SJCRH30 (cell line): ENCODE data around the gene METTL22. TPM values are rescaled to one million over a fixed set of nuclear protein-coding genes. Genes with fewer than 3 reads are reported as not detected.

Experiments
- DNase-seq, 2 experiments: peaks; one replicate each; pipeline ENCODE4 v3.0.0-alpha.2; 2015 to 2020
- H3K27ac ChIP-seq: fragments of 250-450 bp; sonication (Bioruptor Pico); 2 replicates; pipeline ENCODE4 v1.5.1; 2020; ENCODE audit warnings: mild to moderate bottlenecking, moderate library complexity
- H3K27me3 ChIP-seq: fragments of 250-450 bp; sonication (Bioruptor Pico); 2 replicates; pipeline ENCODE4 v1.5.1; 2020; ENCODE audit warnings: mild to moderate bottlenecking, moderate library complexity
- H3K36me3 ChIP-seq: fragments of 250-450 bp; sonication (Bioruptor Pico); 2 replicates; pipeline ENCODE4 v1.5.1; 2020; ENCODE audit warnings: mild to moderate bottlenecking, moderate library complexity
- H3K4me1 ChIP-seq: fragments of 250-450 bp; sonication (Bioruptor Pico); 2 replicates; pipeline ENCODE4 v1.5.1; 2020; ENCODE audit warnings: mild to moderate bottlenecking, moderate library complexity
- H3K4me3 ChIP-seq: fragments of 250-450 bp; sonication (Bioruptor Pico); 2 replicates; pipeline ENCODE4 v1.5.1; 2020; ENCODE audit warnings: mild to moderate bottlenecking, moderate library complexity
- H3K9me3 ChIP-seq: fragments of 250-450 bp; sonication (Bioruptor Pico); replicated peaks from 2 replicates; pipeline ENCODE4 v1.5.1; 2020; ENCODE audit warnings: mild to moderate bottlenecking, moderate library complexity
- total RNA-seq: library from RNA; depleted of rRNA; stranded (reverse); fragments of >200 nt; shearing (Covaris generic); gene quantifications from 2 replicates; pipeline ENCODE4 v1.2.3, GENCODE V29; 2014

Gene METTL22
- total RNA-seq, 1 experiment from 2014 or later = 15.2 TPM

DNA sequence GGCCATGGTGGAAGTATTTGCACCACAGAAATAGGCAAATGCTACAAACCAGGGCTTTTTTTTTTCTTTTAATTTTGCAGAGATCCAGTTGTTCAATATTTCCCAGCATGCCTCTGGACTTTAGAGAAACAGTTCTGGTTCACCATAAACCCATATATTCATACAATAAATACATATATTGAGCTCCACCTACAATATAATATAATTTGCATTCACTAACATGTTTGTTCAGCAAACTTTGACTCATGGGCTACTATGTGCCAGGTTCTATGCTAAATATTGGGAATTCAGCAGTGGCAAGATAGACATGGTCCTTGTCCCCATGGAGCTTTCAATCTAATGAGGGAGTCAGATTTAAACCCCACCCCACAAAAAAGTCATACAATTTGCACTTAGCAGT is 34.4 kb upstream of the METTL22 start:
- Histone ChIP-seq H3K4me1 (peaks cover 10% of the 10 kb centered on the region; the same call in 1 of the 2 replicates), H3K27ac (no peak overlapping the region), H3K36me3 (no peaks in the 10 kb centered on the region), H3K27me3 (no peaks in the 10 kb centered on the region), H3K4me3 (no peak overlapping the region), H3K9me3 (no peaks in the 10 kb centered on the region)
- no peak for DNase-seq

- Histone ChIP-seq H3K4me3 (no peak overlapping the region), H3K27me3 (no peaks in the 10 kb centered on the region), H3K9me3 (no peaks in the 10 kb centered on the region), H3K4me1 (no peaks in the 10 kb centered on the region), H3K27ac (no peak overlapping the region), H3K36me3 (no peaks in the 10 kb centered on the region)
- no peak for DNase-seq
Observed at GRCh38 chr16:8588682-8589056, 32.8 kb upstream of the METTL22 start.

DNA sequence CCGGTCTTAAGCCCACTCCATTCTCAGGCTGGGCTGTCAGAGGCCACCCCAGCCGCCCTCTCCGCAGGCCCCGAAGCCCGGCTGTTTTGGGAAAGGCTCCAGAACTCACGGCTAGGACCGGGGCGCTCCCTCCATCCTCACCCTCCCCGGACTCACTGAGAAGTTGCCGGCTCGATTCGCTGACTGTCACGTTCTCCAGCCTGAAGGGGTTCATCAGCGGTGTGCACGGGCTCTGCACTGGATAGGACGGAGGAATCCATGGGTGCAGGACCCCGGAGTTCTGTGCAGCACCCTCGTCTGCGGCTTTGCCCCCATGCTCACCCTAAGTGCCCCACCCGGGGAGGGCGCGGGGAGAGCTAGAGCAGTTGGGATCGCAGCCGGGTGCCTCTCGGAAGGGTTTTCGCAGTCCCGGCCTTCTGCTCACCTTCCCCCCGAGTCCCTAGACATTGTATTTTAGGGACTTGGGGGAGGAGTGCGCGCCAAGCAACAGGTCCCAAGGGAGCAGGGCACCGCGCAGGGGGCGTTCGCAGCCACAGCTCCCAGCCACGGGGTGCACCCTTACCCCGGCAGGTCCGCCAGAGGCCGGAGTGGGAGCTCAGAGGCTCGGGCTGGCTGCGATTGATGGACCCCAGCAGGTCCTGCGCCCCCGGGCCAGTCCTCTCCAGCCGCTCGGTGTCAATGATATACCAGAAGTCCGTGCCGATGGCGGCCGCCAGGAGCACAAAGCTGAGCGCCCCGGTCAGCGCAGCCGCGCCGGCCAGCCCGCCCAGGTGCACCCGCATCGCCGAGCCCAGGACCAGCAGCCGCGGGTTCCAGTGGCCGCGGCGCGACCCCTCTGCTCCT is 32.2 kb upstream of the METTL22 start:
- Histone ChIP-seq H3K9me3 (no peaks in the 10 kb centered on the region), H3K4me3 (no peak overlapping the region), H3K27ac (no peak overlapping the region), H3K36me3 (no peaks in the 10 kb centered on the region), H3K27me3 (no peaks in the 10 kb centered on the region), H3K4me1 (no peaks in the 10 kb centered on the region)
- DNase-seq = no peak

DNA sequence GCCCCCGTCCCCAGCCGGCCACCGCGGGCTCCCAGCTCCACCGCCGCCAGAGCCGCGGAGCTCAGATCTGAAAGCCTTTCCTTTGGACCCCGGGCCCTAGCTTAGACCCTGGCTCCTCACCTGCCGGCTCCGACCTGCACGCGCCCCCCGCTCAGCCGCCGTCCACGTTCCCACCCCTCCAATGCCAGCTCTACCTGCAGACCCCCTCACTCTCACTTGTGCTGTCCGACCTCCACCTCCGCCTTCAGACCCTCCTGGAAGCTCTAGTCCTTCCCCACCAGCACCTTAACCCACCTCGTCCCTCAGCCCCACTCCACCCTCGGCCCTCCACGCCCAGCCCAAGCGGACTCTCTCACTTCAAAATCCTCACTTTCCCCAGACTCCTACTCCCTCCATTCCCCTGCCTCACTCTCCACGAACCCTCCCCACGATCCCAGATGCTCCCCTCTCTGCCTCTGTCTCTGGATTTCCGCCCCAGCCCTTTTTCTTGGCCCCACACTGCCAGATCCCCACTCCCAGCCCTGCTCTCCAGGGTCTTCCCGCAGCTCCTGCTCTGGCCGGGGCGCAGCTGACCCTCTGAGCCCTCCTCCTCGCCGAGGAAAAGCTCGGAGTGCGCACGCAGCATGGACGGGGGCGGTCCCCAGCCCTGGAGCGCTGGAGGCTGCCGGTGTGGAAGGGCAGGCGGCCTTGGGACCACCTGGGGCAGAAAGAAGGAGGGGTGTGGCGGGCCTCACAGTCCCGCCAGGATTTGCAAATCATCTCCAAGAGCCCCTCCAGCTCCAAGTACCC is 31.4 kb upstream of the METTL22 start, which contains the start of gene TMEM114:
TMEM114 (minus strand) TSS at position 612 of the 789 bp plus-strand sequence. CDS start 673 bp downstream, outside the sequence.
- H3K9me3 ChIP-seq = no peaks in the 10 kb centered on the region
- no peak within 1 kb of the TSS for H3K4me3 ChIP-seq
- no peaks in the 10 kb centered on the region for H3K27me3 ChIP-seq
- no peaks in the 10 kb centered on the region for H3K36me3 ChIP-seq
- no peaks in the 10 kb centered on the region for H3K4me1 ChIP-seq
- no peak for DNase-seq
- no peak within 1 kb of the TSS for H3K27ac ChIP-seq

DNA sequence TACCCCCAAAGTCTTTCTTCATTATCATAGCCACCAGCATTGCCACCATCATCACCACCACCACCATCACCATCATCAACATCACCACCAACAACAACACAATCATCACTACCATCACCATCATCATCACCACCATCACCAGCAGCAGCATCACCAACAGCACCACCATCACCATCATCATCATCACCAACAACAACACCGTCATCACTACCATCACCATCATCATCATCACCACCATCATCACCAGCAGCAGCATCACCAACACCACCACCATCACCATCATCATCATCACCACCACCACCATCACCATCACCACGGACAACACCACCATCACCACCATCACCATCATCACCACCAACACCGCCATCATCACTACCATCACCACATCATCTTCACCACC is 30.7 kb upstream of the METTL22 start:
- H3K9me3 ChIP-seq = no peaks in the 10 kb centered on the region
- no peaks in the 10 kb centered on the region for H3K4me1 ChIP-seq
- H3K27me3 ChIP-seq = no peaks in the 10 kb centered on the region
- no peak overlapping the region for H3K4me3 ChIP-seq
- H3K27ac ChIP-seq = no peak overlapping the region
- DNase-seq = no peak
- H3K36me3 ChIP-seq = no peaks in the 10 kb centered on the region

GRCh38 chr16:8591451-8591850 is 30.0 kb upstream of the METTL22 start:
- Histone ChIP-seq H3K4me1 (no peaks in the 10 kb centered on the region), H3K9me3 (no peaks in the 10 kb centered on the region), H3K27ac (no peak overlapping the region), H3K27me3 (no peaks in the 10 kb centered on the region), H3K4me3 (no peak overlapping the region), H3K36me3 (no peaks in the 10 kb centered on the region)
- no peak for DNase-seq

DNA sequence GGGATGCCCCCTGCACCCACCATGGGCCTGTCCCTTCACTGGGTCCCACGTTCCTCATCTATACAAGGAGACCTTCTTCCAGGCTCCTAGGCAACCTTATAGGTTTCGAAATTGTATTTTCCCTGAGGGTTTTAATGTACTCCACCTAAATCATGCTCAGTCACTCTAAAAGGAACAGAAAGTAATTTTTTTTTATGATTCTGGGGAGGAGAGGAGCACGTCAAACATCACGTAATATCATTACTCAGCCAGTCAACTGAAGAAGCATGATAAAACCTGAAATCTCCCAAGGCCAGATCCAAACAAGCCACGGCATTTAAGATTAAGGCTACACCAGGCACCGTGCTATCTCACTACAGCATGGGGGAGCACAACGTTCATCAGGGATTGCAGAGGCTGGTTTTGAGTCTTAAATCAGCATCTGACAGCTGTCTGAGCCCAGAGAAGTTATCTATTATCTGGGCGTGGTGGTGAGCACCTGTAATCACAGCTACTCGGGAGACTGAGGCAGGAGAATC is 27.3 kb upstream of the METTL22 start:
- Histone ChIP-seq H3K9me3 (no peaks in the 10 kb centered on the region), H3K4me3 (no peak overlapping the region), H3K36me3 (no peaks in the 10 kb centered on the region), H3K27ac (no peak overlapping the region), H3K4me1 (no peaks in the 10 kb centered on the region), H3K27me3 (no peaks in the 10 kb centered on the region)
- DNase-seq = no peak

GRCh38 chr16:8595783-8596182 is 25.7 kb upstream of the METTL22 start:
- no peaks in the 10 kb centered on the region for H3K27me3 ChIP-seq
- no peak for DNase-seq
- H3K9me3 ChIP-seq = no peaks in the 10 kb centered on the region
- no peak overlapping the region for H3K27ac ChIP-seq
- H3K4me1 ChIP-seq = no peaks in the 10 kb centered on the region
- H3K36me3 ChIP-seq = no peaks in the 10 kb centered on the region
- no peak overlapping the region for H3K4me3 ChIP-seq

DNA sequence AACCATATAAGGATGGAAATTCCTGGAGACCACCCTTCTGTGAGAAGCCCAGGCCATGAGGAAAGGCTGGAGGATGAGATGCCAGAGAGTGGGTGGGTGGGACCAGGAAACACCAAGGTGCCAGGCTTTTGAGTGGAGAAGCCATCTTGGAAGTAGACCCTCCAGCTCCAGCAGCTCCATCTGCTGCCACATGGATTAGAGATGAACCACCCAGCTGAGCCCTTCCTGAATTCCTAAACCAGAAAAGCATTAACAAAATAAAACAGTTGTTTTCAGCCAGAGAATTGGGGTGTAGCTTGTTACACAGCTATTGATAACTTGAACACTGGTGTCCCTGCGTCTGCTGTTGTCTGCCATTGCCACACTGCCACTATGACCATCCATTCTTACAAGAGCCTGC is 24.9 kb upstream of the METTL22 start:
- no peaks in the 10 kb centered on the region for H3K4me1 ChIP-seq
- H3K27ac ChIP-seq = no peak overlapping the region
- no peak for DNase-seq
- H3K27me3 ChIP-seq = no peaks in the 10 kb centered on the region
- H3K36me3 ChIP-seq = no peaks in the 10 kb centered on the region
- H3K4me3 ChIP-seq = no peak overlapping the region
- H3K9me3 ChIP-seq = no peaks in the 10 kb centered on the region

GRCh38 chr16:8600144-8600775 is 21.2 kb upstream of the METTL22 start:
- DNase-seq = no peak
- no peak overlapping the region for H3K4me3 ChIP-seq
- no peaks in the 10 kb centered on the region for H3K36me3 ChIP-seq
- no peaks in the 10 kb centered on the region for H3K27me3 ChIP-seq
- no peaks in the 10 kb centered on the region for H3K4me1 ChIP-seq
- H3K9me3 ChIP-seq = no peaks in the 10 kb centered on the region
- no peak overlapping the region for H3K27ac ChIP-seq

DNA sequence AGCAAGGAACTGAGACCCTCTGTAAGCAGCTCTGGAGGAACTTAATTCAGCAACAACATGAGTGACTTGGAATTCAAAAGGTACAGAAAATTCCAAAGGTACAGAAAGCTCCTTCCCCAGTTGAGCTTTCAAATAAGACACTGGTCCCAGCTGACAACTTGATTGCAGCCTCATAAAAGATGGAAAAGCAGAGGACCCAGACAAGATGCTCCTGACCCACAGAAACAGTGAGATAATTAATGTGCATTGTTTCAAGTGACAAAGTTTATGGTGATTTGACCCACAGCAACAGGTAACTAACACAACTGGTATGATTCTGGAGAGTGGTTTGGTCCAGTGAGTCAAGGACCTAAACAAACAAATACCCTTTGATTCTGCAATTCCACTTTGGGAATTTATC is 15.9 kb upstream of the METTL22 start:
- H3K27ac ChIP-seq = no peak overlapping the region
- DNase-seq = no peak
- H3K27me3 ChIP-seq = no peaks in the 10 kb centered on the region
- H3K4me3 ChIP-seq = no peak overlapping the region
- H3K4me1 ChIP-seq = no peaks in the 10 kb centered on the region
- no peaks in the 10 kb centered on the region for H3K9me3 ChIP-seq
- no peaks in the 10 kb centered on the region for H3K36me3 ChIP-seq

- Histone ChIP-seq H3K4me1 (no peaks in the 10 kb centered on the region), H3K27me3 (no peaks in the 10 kb centered on the region), H3K36me3 (no peaks in the 10 kb centered on the region), H3K9me3 (no peaks in the 10 kb centered on the region), H3K27ac (no peak overlapping the region), H3K4me3 (no peak overlapping the region)
- DNase-seq = no peak
Observed at GRCh38 chr16:8607214-8607613, 14.3 kb upstream of the METTL22 start.

DNA sequence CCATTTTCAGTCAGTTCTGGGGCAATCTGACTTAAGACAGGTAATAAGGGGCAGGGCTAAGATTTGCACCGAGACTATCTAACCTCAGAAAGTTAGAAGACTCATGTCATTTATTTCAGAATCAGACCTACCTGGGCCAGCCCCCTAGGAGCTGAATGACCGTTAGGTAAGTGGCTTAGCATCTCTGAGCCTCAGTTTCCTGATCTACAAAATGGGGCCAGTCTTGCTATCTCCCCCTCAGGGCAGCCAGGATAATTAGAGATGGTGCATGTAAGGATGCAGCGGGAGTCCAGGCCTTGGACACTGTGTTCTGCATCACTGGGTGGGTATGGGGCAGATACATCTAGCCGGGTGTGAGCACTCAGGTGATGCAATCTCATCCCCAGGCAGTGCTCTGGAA is 10.4 kb upstream of the METTL22 start:
- Histone ChIP-seq H3K36me3 (no peaks in the 10 kb centered on the region), H3K27ac (no peak overlapping the region), H3K4me1 (no peaks in the 10 kb centered on the region), H3K4me3 (no peak overlapping the region), H3K27me3 (no peaks in the 10 kb centered on the region), H3K9me3 (no peaks in the 10 kb centered on the region)
- DNase-seq = no peak

- Histone ChIP-seq H3K4me1 (no peaks in the 10 kb centered on the region), H3K27ac (no peak overlapping the region), H3K9me3 (no peaks in the 10 kb centered on the region), H3K36me3 (no peaks in the 10 kb centered on the region), H3K4me3 (no peak overlapping the region), H3K27me3 (no peaks in the 10 kb centered on the region)
- DNase-seq = no peak
Observed at GRCh38 chr16:8611886-8612600, 9.5 kb upstream of the METTL22 start.
